ENCODE results near the gene PPA1.
"Not testable (repeated sequence)": the region's sequence is repeated elsewhere in the genome, so short reads cannot be mapped to it uniquely, and the experiment has no call there.

Gene PPA1

GRCh38 chr10:70228491-70228890 is 4.7 kb downstream of the PPA1 start:
- no peak overlapping the region for H3K9ac ChIP-seq
- no peaks in the 10 kb centered on the region for H3K9me3 ChIP-seq (ENCODE audit: control insufficient read depth, low read length)
- no peaks in the 10 kb centered on the region for H3K36me3 ChIP-seq (ENCODE audit: control insufficient read depth, insufficient read depth, low read length)
- H3K27me3 ChIP-seq (ENCODE audit: control insufficient read depth, insufficient read depth, low read length), result no peaks in the 10 kb centered on the region
- H3K4me3 ChIP-seq (ENCODE audit: low read depth, low read length), result no peak overlapping the region
- H2AFZ ChIP-seq, result no peak overlapping the region
- TF ChIP-seq CTCF (IDR thresholded peaks at IDR 0.05), result no peak
- H3K27ac ChIP-seq, result no peak overlapping the region
- H3K79me2 ChIP-seq, result no peaks in the 10 kb centered on the region
- no peaks in the 10 kb centered on the region for H3K4me1 ChIP-seq
- no peak overlapping the region for H3K4me2 ChIP-seq (ENCODE audit: low read length)

GRCh38 chr10:70227548-70228320 is 5.5 kb downstream of the PPA1 start:
- Histone ChIP-seq H3K79me2 (no peaks in the 10 kb centered on the region), H2AFZ (no peak overlapping the region), H3K27ac (no peak overlapping the region), H3K4me3 (ENCODE audit: low read depth, low read length) (no peak overlapping the region), H3K36me3 (ENCODE audit: control insufficient read depth, insufficient read depth, low read length) (no peaks in the 10 kb centered on the region), H3K4me2 (ENCODE audit: low read length) (no peak overlapping the region), H3K4me1 (no peaks in the 10 kb centered on the region), H3K27me3 (ENCODE audit: control insufficient read depth, insufficient read depth, low read length) (no peaks in the 10 kb centered on the region), H3K9ac (no peak overlapping the region), H3K9me3 (ENCODE audit: control insufficient read depth, low read length) (no peaks in the 10 kb centered on the region)
- TF ChIP-seq CTCF (IDR thresholded peaks at IDR 0.05), result no peak

GRCh38 chr10:70223728-70224127 is 9.5 kb downstream of the PPA1 start:
- no peak overlapping the region for H3K27ac ChIP-seq
- H3K9me3 ChIP-seq (ENCODE audit: control insufficient read depth, low read length), result no peaks in the 10 kb centered on the region
- H3K27me3 ChIP-seq (ENCODE audit: control insufficient read depth, insufficient read depth, low read length), result no peaks in the 10 kb centered on the region
- H3K4me1 ChIP-seq, result peaks cover 4% of the 10 kb centered on the region
- no peak for TF ChIP-seq CTCF (IDR thresholded peaks at IDR 0.05)
- no peak overlapping the region for H3K9ac ChIP-seq
- H2AFZ ChIP-seq, result no peak overlapping the region
- no peaks in the 10 kb centered on the region for H3K36me3 ChIP-seq (ENCODE audit: control insufficient read depth, insufficient read depth, low read length)
- no peak overlapping the region for H3K4me2 ChIP-seq (ENCODE audit: low read length)
- no peaks in the 10 kb centered on the region for H3K79me2 ChIP-seq
- no peak overlapping the region for H3K4me3 ChIP-seq (ENCODE audit: low read depth, low read length)

GRCh38 chr10:70222811-70223447 is 10.3 kb downstream of the PPA1 start:
- H3K27ac ChIP-seq; H3K4me1 ChIP-seq; H3K79me2 ChIP-seq; H3K9ac ChIP-seq; H3K4me3 ChIP-seq (ENCODE audit: low read depth, low read length); H3K36me3 ChIP-seq (ENCODE audit: control insufficient read depth, insufficient read depth, low read length); H3K27me3 ChIP-seq (ENCODE audit: control insufficient read depth, insufficient read depth, low read length); H3K9me3 ChIP-seq (ENCODE audit: control insufficient read depth, low read length); H2AFZ ChIP-seq; H3K4me2 ChIP-seq (ENCODE audit: low read length): not testable (repeated sequence)

GRCh38 chr10:70222340-70222794 is 10.9 kb downstream of the PPA1 start:
- Histone ChIP-seq H3K27ac (no peak overlapping the region), H2AFZ (no peak overlapping the region)

More at GRCh38 chr10:70222340-70222794, 10.9 kb downstream of the PPA1 start:
- Histone ChIP-seq H3K9ac (no peak overlapping the region), H3K4me2 (ENCODE audit: low read length) (no peak overlapping the region), H3K36me3 (ENCODE audit: control insufficient read depth, insufficient read depth, low read length) (no peaks in the 10 kb centered on the region), H3K27me3 (ENCODE audit: control insufficient read depth, insufficient read depth, low read length) (no peaks in the 10 kb centered on the region), H3K4me1 (peaks cover 4% of the 10 kb centered on the region), H3K79me2 (no peaks in the 10 kb centered on the region), H3K9me3 (ENCODE audit: control insufficient read depth, low read length) (no peaks in the 10 kb centered on the region), H3K4me3 (ENCODE audit: low read depth, low read length) (no peak overlapping the region)
- TF ChIP-seq CTCF (IDR thresholded peaks at IDR 0.05), result no peak
